Lower lobe of right lung (tissue), 2 donors: Measurements from ENCODE around the gene LRRC10. TPM values are rescaled to one million over a fixed set of nuclear protein-coding genes. Genes with fewer than 3 reads are reported as not detected.

Source experiments
- ATAC-seq, 2 donors: fragments of 200-7000 bp; cut with Tn5 transposase; one replicate each; pipeline ENCODE4 v1.9.1; 2020 to 2022; ENCODE audit warnings: mild to moderate bottlenecking in 2 of 2, moderate library complexity in 2 of 2
- DNase-seq: peaks from one replicate; pipeline ENCODE4 v3.0.0-alpha.2; 2020
- H3K27ac ChIP-seq: fragments of 200-600 bp; one replicate; pipeline ENCODE4 v1.8.0; 2022
- H3K27me3 ChIP-seq: fragments of 200-600 bp; one replicate; pipeline ENCODE4 v1.8.0; 2022; ENCODE audit warnings: low read depth
- H3K36me3 ChIP-seq: fragments of 200-600 bp; one replicate; pipeline ENCODE4 v1.8.0; 2022; ENCODE audit warnings: mild to moderate bottlenecking
- H3K4me1 ChIP-seq: fragments of 200-600 bp; one replicate; pipeline ENCODE4 v1.8.0; 2022
- H3K4me3 ChIP-seq: fragments of 200-600 bp; one replicate; pipeline ENCODE4 v1.8.0; 2022; ENCODE audit warnings: mild to moderate bottlenecking
- H3K9me3 ChIP-seq: fragments of 200-600 bp; one replicate; pipeline ENCODE4 v1.8.0; 2022
- intact Hi-C: fragments of 100-400 bp; cut with DNase I; formaldehyde crosslinking; loops from one replicate; pipeline ENCODE4 v1.11.0; 2022
- total RNA-seq: library from RNA; stranded (reverse); fragmentation: NEBNext Ultra II Directional; extraction: Animal tissue kit (Norgen Biotek cat#: 25700); gene quantifications from one replicate; pipeline ENCODE4 v1.2.1, GENCODE V29; 2021
- TF ChIP-seq, protein P1 (sequence below): fragments of 200-600 bp; IDR thresholded peaks from one replicate; pipeline ENCODE4 v1.8.0; 2022; ENCODE audit warnings: antibody characterized with exemption, mild to moderate bottlenecking
- donor health status: DM: no; HTN: yes; CAD: no; lungs with severe emphysema.

LRRC10 gene
- total RNA-seq, 1 donor from 2014 or later, result not detected

DNA sequence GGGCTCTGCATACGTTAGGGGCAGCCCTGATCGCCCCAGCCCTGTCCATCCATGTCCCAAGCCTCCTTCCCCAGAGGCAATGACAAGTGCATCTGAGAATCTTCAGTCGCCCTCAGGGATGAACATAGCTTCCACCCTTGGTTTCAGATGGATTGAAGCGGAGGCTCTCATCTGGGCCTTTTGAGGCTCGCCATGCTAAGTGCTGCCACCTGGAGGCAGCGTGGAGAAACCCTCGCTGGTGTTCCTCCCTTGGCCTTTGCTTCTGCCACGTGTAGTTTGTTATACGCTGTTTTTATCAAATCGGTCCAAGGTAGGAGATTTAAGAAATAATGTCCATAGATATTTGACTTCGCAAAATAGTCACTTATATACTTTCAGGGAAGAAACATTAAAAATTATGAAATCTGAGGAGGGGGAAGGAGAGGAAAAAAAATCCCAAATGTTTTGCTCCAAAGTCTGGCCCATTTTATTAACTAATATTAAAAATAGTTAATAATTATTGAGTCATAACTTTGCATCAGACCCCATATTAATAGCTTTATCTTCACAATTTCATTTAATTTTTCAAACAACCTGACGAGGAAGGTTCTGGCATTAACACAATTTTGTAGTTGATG lies 28.8 kb upstream of the LRRC10 start:
- no peak overlapping the region for H3K27ac ChIP-seq
- H3K36me3 ChIP-seq, result no peaks in the 10 kb centered on the region
- H3K4me3 ChIP-seq, result no peak overlapping the region
- TF ChIP-seq, protein P1, sequence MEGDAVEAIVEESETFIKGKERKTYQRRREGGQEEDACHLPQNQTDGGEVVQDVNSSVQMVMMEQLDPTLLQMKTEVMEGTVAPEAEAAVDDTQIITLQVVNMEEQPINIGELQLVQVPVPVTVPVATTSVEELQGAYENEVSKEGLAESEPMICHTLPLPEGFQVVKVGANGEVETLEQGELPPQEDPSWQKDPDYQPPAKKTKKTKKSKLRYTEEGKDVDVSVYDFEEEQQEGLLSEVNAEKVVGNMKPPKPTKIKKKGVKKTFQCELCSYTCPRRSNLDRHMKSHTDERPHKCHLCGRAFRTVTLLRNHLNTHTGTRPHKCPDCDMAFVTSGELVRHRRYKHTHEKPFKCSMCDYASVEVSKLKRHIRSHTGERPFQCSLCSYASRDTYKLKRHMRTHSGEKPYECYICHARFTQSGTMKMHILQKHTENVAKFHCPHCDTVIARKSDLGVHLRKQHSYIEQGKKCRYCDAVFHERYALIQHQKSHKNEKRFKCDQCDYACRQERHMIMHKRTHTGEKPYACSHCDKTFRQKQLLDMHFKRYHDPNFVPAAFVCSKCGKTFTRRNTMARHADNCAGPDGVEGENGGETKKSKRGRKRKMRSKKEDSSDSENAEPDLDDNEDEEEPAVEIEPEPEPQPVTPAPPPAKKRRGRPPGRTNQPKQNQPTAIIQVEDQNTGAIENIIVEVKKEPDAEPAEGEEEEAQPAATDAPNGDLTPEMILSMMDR, result peak; percentile 90
- ATAC-seq, result peak; percentile 85 to 88
- H3K4me1 ChIP-seq, result no peaks in the 10 kb centered on the region
- DNase-seq, result peak; percentile 64
- H3K9me3 ChIP-seq, result no peaks in the 10 kb centered on the region
- no peaks in the 10 kb centered on the region for H3K27me3 ChIP-seq
- intact Hi-C loops, result no loop called here

DNA sequence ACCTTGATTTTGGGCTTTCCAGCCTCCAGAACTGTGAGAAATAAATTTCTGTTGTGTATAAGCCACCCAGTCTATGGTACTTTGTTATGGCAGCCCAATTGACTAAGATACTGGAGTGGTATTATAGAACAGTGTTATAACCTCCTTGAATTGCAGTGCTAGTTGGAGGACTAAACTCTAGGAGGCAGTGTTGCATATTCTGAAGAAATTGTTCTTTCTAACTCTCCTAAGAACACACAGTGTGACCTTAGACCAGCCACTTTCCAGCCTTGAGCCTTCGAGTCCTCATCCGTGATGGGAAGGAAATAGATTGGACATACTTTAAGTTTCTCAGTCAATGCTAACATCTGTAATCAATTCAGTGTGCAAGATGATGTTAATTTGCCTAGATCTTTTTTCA lies 22.4 kb upstream of the LRRC10 start:
- TF ChIP-seq, protein P1, result no peak
- ATAC-seq (no peak), DNase-seq (no peak)
- H3K36me3 ChIP-seq, result no peaks in the 10 kb centered on the region
- intact Hi-C loops, result no loop called here
- H3K4me3 ChIP-seq, result no peak overlapping the region
- H3K27ac ChIP-seq, result no peak overlapping the region
- H3K27me3 ChIP-seq, result no peaks in the 10 kb centered on the region
- H3K9me3 ChIP-seq, result no peaks in the 10 kb centered on the region
- no peaks in the 10 kb centered on the region for H3K4me1 ChIP-seq

DNA sequence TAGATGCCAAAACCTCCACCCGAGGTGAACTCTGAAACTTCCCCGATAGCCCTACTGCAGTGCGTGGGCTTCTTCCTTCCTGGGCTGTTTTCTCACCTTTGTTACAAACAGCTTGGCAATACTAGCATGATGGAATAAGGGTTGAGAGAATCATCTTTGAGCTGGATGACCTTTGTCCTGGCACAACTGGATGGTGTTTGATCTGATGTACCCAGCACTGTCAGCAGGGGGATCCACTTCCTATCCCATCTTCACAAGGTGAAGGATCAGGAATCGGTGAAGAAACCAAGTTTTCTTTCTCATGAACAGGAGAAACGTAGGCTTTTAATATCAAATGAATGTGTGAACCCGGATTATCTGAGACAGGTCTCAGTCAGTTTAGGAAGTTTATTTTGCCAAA lies 19.5 kb upstream of the LRRC10 start:
- Histone ChIP-seq H3K9me3 (no peaks in the 10 kb centered on the region), H3K4me3 (no peak overlapping the region), H3K27me3 (no peaks in the 10 kb centered on the region), H3K36me3 (no peaks in the 10 kb centered on the region), H3K4me1 (no peaks in the 10 kb centered on the region), H3K27ac (no peak overlapping the region)
- DNase-seq, result no peak
- intact Hi-C loops, result no loop called here
- TF ChIP-seq, protein P1, result no peak
- no peak for ATAC-seq

GRCh38 chr12:69627501-69627900 lies 16.8 kb upstream of the LRRC10 start:
- ATAC-seq (no peak), DNase-seq (no peak)
- H3K4me1 ChIP-seq, result no peaks in the 10 kb centered on the region
- no peaks in the 10 kb centered on the region for H3K9me3 ChIP-seq
- no peaks in the 10 kb centered on the region for H3K36me3 ChIP-seq
- TF ChIP-seq, protein P1, result no peak
- intact Hi-C loops, result no loop called here
- no peaks in the 10 kb centered on the region for H3K27me3 ChIP-seq
- H3K27ac ChIP-seq, result no peak overlapping the region
- H3K4me3 ChIP-seq, result no peak overlapping the region

- ATAC-seq (peak in 1 of 2 donors; percentile 26), DNase-seq (peak; percentile 61)
- TF ChIP-seq, protein P1, result no peak
- intact Hi-C loops, result no loop called here
- Histone ChIP-seq H3K9me3 (no peaks in the 10 kb centered on the region), H3K36me3 (no peaks in the 10 kb centered on the region), H3K27ac (no peak overlapping the region), H3K4me3 (no peak overlapping the region), H3K4me1 (no peaks in the 10 kb centered on the region), H3K27me3 (no peaks in the 10 kb centered on the region)
Observed at GRCh38 chr12:69623970-69624369, 13.3 kb upstream of the LRRC10 start.
